Duodenal mucosa (tissue), 2 donors: ENCODE measurements around the gene DMRT1.
"Not testable (repeated sequence)": the region's sequence is repeated elsewhere in the genome, so short reads cannot be mapped to it uniquely, and the experiment has no call there.

ENCODE experiments used
- H3K27ac ChIP-seq: one replicate; pipeline ENCODE4 v1.7.0; 2013; ENCODE audit warnings: low read depth, low read length
- H3K27me3 ChIP-seq, 2 donors: one replicate each; pipeline ENCODE4 v1.7.0; 2013; ENCODE audit warnings: low read length in 2 of 2, control low read depth in 1 of 2; ENCODE audit not compliant: insufficient read depth in 2 of 2, control insufficient read depth in 1 of 2
- H3K36me3 ChIP-seq, 2 donors: one replicate each; pipeline ENCODE4 v1.7.0; 2013; ENCODE audit warnings: low read length in 2 of 2, control low read depth in 1 of 2; ENCODE audit not compliant: insufficient read depth in 2 of 2, control insufficient read depth in 1 of 2
- H3K4me1 ChIP-seq, 2 donors: one replicate each; pipeline ENCODE4 v1.7.0; 2013; ENCODE audit warnings: low read length in 2 of 2, control low read depth in 1 of 2; ENCODE audit not compliant: insufficient read depth in 2 of 2, control insufficient read depth in 1 of 2
- H3K4me3 ChIP-seq, 2 donors: one replicate each; pipeline ENCODE4 v1.7.0; 2013; ENCODE audit warnings: low read length in 2 of 2, low read depth in 1 of 2
- H3K9ac ChIP-seq, 2 donors: one replicate each; pipeline ENCODE4 v1.7.0; 2013; ENCODE audit warnings: low read length in 2 of 2, low read depth in 1 of 2
- H3K9me3 ChIP-seq, 2 donors: one replicate each; pipeline ENCODE4 v1.7.0; 2013; ENCODE audit warnings: low read length in 2 of 2, control low read depth in 1 of 2; ENCODE audit not compliant: control insufficient read depth in 1 of 2

DMRT1 gene

GRCh38 chr9:995192-995591 lies 153.7 kb downstream of the DMRT1 start:
- H3K9me3 ChIP-seq: peaks cover 0 to 4% of the 10 kb centered on the region in 2 donors
- no peak overlapping the region for H3K27ac ChIP-seq
- H3K36me3 ChIP-seq: no peaks in the 10 kb centered on the region
- H3K9ac ChIP-seq: no peak overlapping the region
- H3K4me1 ChIP-seq: no peaks in the 10 kb centered on the region
- H3K4me3 ChIP-seq: no peak overlapping the region
- peaks cover 3 to 7% of the 10 kb centered on the region in 2 donors for H3K27me3 ChIP-seq

- Histone ChIP-seq H3K9me3 (peaks cover 0 to 4% of the 10 kb centered on the region in 2 donors), H3K9ac (no peak overlapping the region), H3K27ac (no peak overlapping the region), H3K36me3 (no peaks in the 10 kb centered on the region), H3K27me3 (peaks cover 0 to 7% of the 10 kb centered on the region in 2 donors), H3K4me3 (no peak overlapping the region), H3K4me1 (no peaks in the 10 kb centered on the region)
Measured at GRCh38 chr9:995781-996180, 154.3 kb downstream of the DMRT1 start.

- H3K4me3 ChIP-seq, H3K4me1 ChIP-seq, H3K9me3 ChIP-seq, H3K27ac ChIP-seq, H3K36me3 ChIP-seq, H3K9ac ChIP-seq, H3K27me3 ChIP-seq: not testable (repeated sequence)
Measured at GRCh38 chr9:998299-999110, 157.0 kb downstream of the DMRT1 start.

- no peak overlapping the region for H3K9ac ChIP-seq
- H3K4me3 ChIP-seq: no peak overlapping the region
- H3K36me3 ChIP-seq: no peaks in the 10 kb centered on the region
- peaks cover 0 to 2% of the 10 kb centered on the region in 2 donors for H3K27me3 ChIP-seq
- H3K4me1 ChIP-seq: no peaks in the 10 kb centered on the region
- H3K27ac ChIP-seq: no peak overlapping the region
- peaks cover 0 to 4% of the 10 kb centered on the region in 2 donors for H3K9me3 ChIP-seq
Measured at GRCh38 chr9:1001838-1002237, 160.3 kb downstream of the DMRT1 start.

GRCh38 chr9:1002678-1003077 lies 161.2 kb downstream of the DMRT1 start:
- Histone ChIP-seq H3K36me3 (no peaks in the 10 kb centered on the region), H3K27me3 (peaks cover 0 to 2% of the 10 kb centered on the region in 2 donors), H3K4me1 (no peaks in the 10 kb centered on the region), H3K9ac (no peak overlapping the region), H3K9me3 (peaks cover 0 to 4% of the 10 kb centered on the region in 2 donors), H3K4me3 (no peak overlapping the region), H3K27ac (no peak overlapping the region)

GRCh38 chr9:1005043-1005667 lies 163.7 kb downstream of the DMRT1 start:
- Histone ChIP-seq H3K9ac (no peak overlapping the region), H3K4me1 (no peaks in the 10 kb centered on the region), H3K9me3 (no peaks in the 10 kb centered on the region), H3K4me3 (no peak overlapping the region), H3K27ac (no peak overlapping the region), H3K36me3 (no peaks in the 10 kb centered on the region), H3K27me3 (peaks cover 6 to 7% of the 10 kb centered on the region in 2 donors)

- Histone ChIP-seq H3K9me3 (no peaks in the 10 kb centered on the region), H3K4me3 (no peak overlapping the region), H3K9ac (no peak overlapping the region), H3K36me3 (no peaks in the 10 kb centered on the region), H3K4me1 (no peaks in the 10 kb centered on the region), H3K27ac (no peak overlapping the region), H3K27me3 (peaks cover 6 to 7% of the 10 kb centered on the region in 2 donors)
Measured at GRCh38 chr9:1007312-1007711, 165.8 kb downstream of the DMRT1 start.

- Histone ChIP-seq H3K36me3 (no peaks in the 10 kb centered on the region), H3K4me1 (no peaks in the 10 kb centered on the region), H3K9ac (no peak overlapping the region), H3K27me3 (peaks cover 7 to 8% of the 10 kb centered on the region in 2 donors), H3K27ac (no peak overlapping the region), H3K4me3 (no peak overlapping the region), H3K9me3 (no peaks in the 10 kb centered on the region)
Measured at GRCh38 chr9:1008216-1008615, 166.7 kb downstream of the DMRT1 start.

- Histone ChIP-seq H3K36me3 (no peaks in the 10 kb centered on the region), H3K4me3 (no peak overlapping the region), H3K27ac (no peak overlapping the region), H3K9me3 (no peaks in the 10 kb centered on the region), H3K9ac (no peak overlapping the region), H3K27me3 (peaks cover 6 to 7% of the 10 kb centered on the region in 2 donors), H3K4me1 (no peaks in the 10 kb centered on the region)
Measured at GRCh38 chr9:1009101-1009707, 167.7 kb downstream of the DMRT1 start.

GRCh38 chr9:1013021-1013420 lies 171.5 kb downstream of the DMRT1 start:
- Histone ChIP-seq H3K9me3 (no peaks in the 10 kb centered on the region), H3K4me3 (no peak overlapping the region), H3K27me3 (peaks cover 6 to 7% of the 10 kb centered on the region in 2 donors), H3K4me1 (no peaks in the 10 kb centered on the region), H3K36me3 (no peaks in the 10 kb centered on the region), H3K9ac (no peak overlapping the region), H3K27ac (no peak overlapping the region)
